Gastrocnemius medialis (tissue), 4 donors: ENCODE measurements around the gene ANKRD36. TPM values are rescaled to one million over a fixed set of nuclear protein-coding genes. Genes with fewer than 3 reads are reported as not detected.
"Not testable (repeated sequence)": the region's sequence is repeated elsewhere in the genome, so short reads cannot be mapped to it uniquely, and the experiment has no call there.

ENCODE experiments used
- ATAC-seq, 2 donors: fragments of 150-250 bp; one replicate each; pipeline ENCODE4 v1.9.1; 2016
- DNase-seq, 2 donors: peaks; one replicate each; pipeline ENCODE4 v3.0.0-alpha.2; 2019
- H3K27ac ChIP-seq, 4 donors: fragments of 200-600 bp; sonication (generic); 1 replicate in 1 of 4; 2 replicates in 3 of 4; pipeline ENCODE4 v1.5.1; 2016 to 2018; ENCODE audit warnings: mild to moderate bottlenecking in 2 of 4, moderate library complexity in 1 of 4
- H3K27me3 ChIP-seq, 3 donors: fragments of 200-600 bp; sonication (generic) in 2 of 3; 1 replicate in 1 of 3; 2 replicates in 2 of 3; pipeline versions ENCODE4 v1.5.1 to v1.6.0; 2016 to 2019; ENCODE audit warnings: mild to moderate bottlenecking in 1 of 3, moderate library complexity in 1 of 3
- H3K36me3 ChIP-seq, 2 donors: fragments of 200-600 bp; sonication (generic) in 1 of 2; one replicate each; pipeline ENCODE4 v1.5.1; 2017 to 2018
- H3K4me1 ChIP-seq, 2 donors: fragments of 200-600 bp; sonication (generic) in 1 of 2; one replicate each; pipeline ENCODE4 v1.5.1; 2016 to 2017; ENCODE audit warnings: mild to moderate bottlenecking in 2 of 2
- H3K4me3 ChIP-seq, 4 donors: fragments of 200-600 bp; sonication (generic) in 3 of 4; 1 replicate in 1 of 4; 2 replicates in 3 of 4; pipeline ENCODE4 v1.5.1; 2016 to 2019; ENCODE audit warnings: mild to moderate bottlenecking in 2 of 4
- H3K9me3 ChIP-seq, 3 donors: fragments of 200-600 bp; sonication (generic) in 2 of 3; 1 replicate in 1 of 3; 2 replicates in 2 of 3; pipeline ENCODE4 v1.5.1; 2016 to 2019
- CTCF ChIP-seq, 5 experiments: fragments of 450-650 bp in 3 of 5; fragments of 200-600 bp in 2 of 5; sonication (generic) in 2 of 5; IDR thresholded peaks in 4 of 5; conservative IDR thresholded peaks in 1 of 5; 1 replicate in 4 of 5; 2 replicates in 1 of 5; pipeline ENCODE4 v1.5.1; 2016 to 2019; ENCODE audit warnings: antibody characterized with exemption in 5 of 5, mild to moderate bottlenecking in 3 of 5, moderate library complexity in 3 of 5
- POLR2A ChIP-seq, 2 donors: fragments of 450-650 bp; IDR thresholded peaks; one replicate each; pipeline ENCODE4 v1.6.1; 2017; ENCODE audit warnings: antibody characterized with exemption in 2 of 2, mild to moderate bottlenecking in 2 of 2, moderate library complexity in 2 of 2
- in situ Hi-C, 4 donors: fragments of 200-750 bp; cut with MboI; loops; one replicate each; pipeline versions ENCODE4 v1.15.0 to v1.8.0; 2017; ENCODE audit warnings: low sequenced_read_pairs in 4 of 4
- intact Hi-C: fragments of 100-400 bp; cut with DNase I; formaldehyde crosslinking; loops from one replicate; pipeline ENCODE4 v1.15.1; 2023; ENCODE audit warnings: low total_unique reads
- total RNA-seq, 4 donors: library from RNA; depleted of rRNA; stranded (reverse); fragments of >200 nt; gene quantifications; one replicate each; pipeline versions ENCODE4 v1.1.0 to v1.2.3, GENCODE V29; 2016

ANKRD36 gene
- total RNA-seq, result 1 to 10 TPM in 3 of 4 donors, under 1 TPM in 1; 0.55 to 8.9 (median 2.7) TPM

- Histone ChIP-seq H3K27ac (peak within 1 kb of the TSS; percentile 82 to 97 (median 89)), H3K4me3 (peak within 1 kb of the TSS; percentile 55 to 95 (median 78))
- H3K4me1 ChIP-seq, H3K36me3 ChIP-seq, in situ Hi-C loops, H3K9me3 ChIP-seq, H3K27me3 ChIP-seq: not testable (repeated sequence)
- intact Hi-C loops, result loop anchor here (5.0 kb wide), 2 partner anchors 256 to 271 kb away; partner anchors contain the start of genes ANKRD23 and ANKRD39
- ATAC-seq (peak; percentile 71 to 81), DNase-seq (peak; percentile 52 to 82)
- TF ChIP-seq POLR2A (IDR thresholded peaks at IDR 0.05) (peak; percentile 31 to 39), CTCF (IDR thresholded peaks at IDR 0.05 in 4 of 5, conservative IDR thresholded peaks at IDR 0.05 in 1 of 5) (peak in 4 of 5 experiments; percentile 48 to 59 (median 55))
Observed at GRCh38 chr2:97113050-97113881, at the start of gene ANKRD36. Gene ANKRD36 (plus strand): TSS chr2:97113153. CDS start chr2:97113740, 587 bp downstream.

- H3K27ac ChIP-seq, H3K4me1 ChIP-seq, H3K27me3 ChIP-seq, H3K4me3 ChIP-seq, H3K36me3 ChIP-seq, in situ Hi-C loops, intact Hi-C loops, ATAC-seq, DNase-seq, H3K9me3 ChIP-seq: not testable (repeated sequence)
Observed at GRCh38 chr2:97066030-97066429, 46.9 kb upstream of the ANKRD36 start.

- intact Hi-C loops, result no loop called here
- no peak for ATAC-seq
Observed at GRCh38 chr2:97067279-97068004, 45.5 kb upstream of the ANKRD36 start.

GRCh38 chr2:97068074-97068473 is 44.9 kb upstream of the ANKRD36 start:
- Histone ChIP-seq H3K9me3 (no peaks in the 10 kb centered on the region), H3K4me1 (no peaks in the 10 kb centered on the region), H3K36me3 (no peaks in the 10 kb centered on the region), H3K27ac (no peak overlapping the region), H3K27me3 (no peaks in the 10 kb centered on the region), H3K4me3 (no peak overlapping the region)
- intact Hi-C loops, result no loop called here
- ATAC-seq (no peak), DNase-seq (no peak)
- no peak for TF ChIP-seq CTCF (IDR thresholded peaks at IDR 0.05 in 4 of 5, conservative IDR thresholded peaks at IDR 0.05 in 1 of 5)
- no peak for TF ChIP-seq POLR2A (IDR thresholded peaks at IDR 0.05)
- in situ Hi-C loops, result no loop called here

More at GRCh38 chr2:97067279-97068004, 45.5 kb upstream of the ANKRD36 start:
- H3K9me3 ChIP-seq, result no peaks in the 10 kb centered on the region
- no peak for DNase-seq
- TF ChIP-seq CTCF (IDR thresholded peaks at IDR 0.05 in 4 of 5, conservative IDR thresholded peaks at IDR 0.05 in 1 of 5), result no peak
- no peak for TF ChIP-seq POLR2A (IDR thresholded peaks at IDR 0.05)
- no peaks in the 10 kb centered on the region for H3K36me3 ChIP-seq
- H3K4me3 ChIP-seq, result no peak overlapping the region
- in situ Hi-C loops, result no loop called here
- H3K4me1 ChIP-seq, result no peaks in the 10 kb centered on the region
- H3K27ac ChIP-seq, result no peak overlapping the region
- no peaks in the 10 kb centered on the region for H3K27me3 ChIP-seq

- intact Hi-C loops, H3K27ac ChIP-seq, DNase-seq, H3K27me3 ChIP-seq, H3K36me3 ChIP-seq, H3K4me3 ChIP-seq, in situ Hi-C loops, H3K9me3 ChIP-seq, ATAC-seq, H3K4me1 ChIP-seq: not testable (repeated sequence)
Observed at GRCh38 chr2:97068722-97069121, 44.2 kb upstream of the ANKRD36 start.

GRCh38 chr2:97070915-97071314 is 42.0 kb upstream of the ANKRD36 start:
- H3K27ac ChIP-seq, ATAC-seq, intact Hi-C loops, H3K9me3 ChIP-seq, H3K4me3 ChIP-seq, H3K36me3 ChIP-seq, DNase-seq, H3K4me1 ChIP-seq, H3K27me3 ChIP-seq, in situ Hi-C loops: not testable (repeated sequence)

- H3K27ac ChIP-seq, H3K36me3 ChIP-seq, H3K27me3 ChIP-seq, H3K4me3 ChIP-seq, H3K4me1 ChIP-seq, intact Hi-C loops, DNase-seq, in situ Hi-C loops, H3K9me3 ChIP-seq: not testable (repeated sequence)
- ATAC-seq, result peak; percentile 83 to 95
Observed at GRCh38 chr2:97077213-97077612, 35.7 kb upstream of the ANKRD36 start.

- H3K27me3 ChIP-seq, H3K4me1 ChIP-seq, H3K4me3 ChIP-seq, intact Hi-C loops, DNase-seq, H3K9me3 ChIP-seq, H3K36me3 ChIP-seq, H3K27ac ChIP-seq, in situ Hi-C loops, ATAC-seq: not testable (repeated sequence)
Observed at GRCh38 chr2:97080855-97081254, 32.1 kb upstream of the ANKRD36 start.
